Dermis blood vessel endothelial cell (primary cell): Measurements from ENCODE around the gene AMPD2. TPM values are rescaled to one million over a fixed set of nuclear protein-coding genes. Genes with fewer than 3 reads are reported as not detected.

Experiments
- DNase-seq: peaks from one replicate; pipeline ENCODE4 v3.0.0; 2010
- total RNA-seq: library from RNA; depleted of rRNA; stranded (reverse); fragments of >200 nt; gene quantifications from 2 replicates; pipeline ENCODE4 v1.2.3, GENCODE V29; 2014

The AMPD2 gene
- total RNA-seq, 1 donor from 2014 or later: 32.0 TPM

GRCh38 chr1:109617291-109617801 lies 2.3 kb upstream of the AMPD2 start:
- DNase-seq: peak; percentile 96

- DNase-seq: no peak
Measured at GRCh38 chr1:109618661-109619575, 719 bp upstream of the AMPD2 start.

- peak; percentile 58 for DNase-seq
Measured at GRCh38 chr1:109620401-109620791, 759 bp downstream of the AMPD2 start.

- peak; percentile 96 for DNase-seq
Measured at GRCh38 chr1:109620841-109621286, 1.2 kb downstream of the AMPD2 start.

GRCh38 chr1:109621379-109622136 lies 1.9 kb downstream of the AMPD2 start:
- peak; percentile 28 for DNase-seq

GRCh38 chr1:109622137-109622892 lies 2.7 kb downstream of the AMPD2 start:
- no peak for DNase-seq

- no peak for DNase-seq
Measured at GRCh38 chr1:109622895-109623294, 3.3 kb downstream of the AMPD2 start.

GRCh38 chr1:109623601-109624161 lies 4.0 kb downstream of the AMPD2 start:
- no peak for DNase-seq

GRCh38 chr1:109624201-109625010 lies 4.8 kb downstream of the AMPD2 start:
- no peak for DNase-seq

- DNase-seq: no peak
Measured at GRCh38 chr1:109625176-109625575, 5.5 kb downstream of the AMPD2 start.

- DNase-seq: no peak
Measured at GRCh38 chr1:109625601-109626560, 6.2 kb downstream of the AMPD2 start.

GRCh38 chr1:109626682-109627408 lies 7.2 kb downstream of the AMPD2 start:
- DNase-seq: no peak

- DNase-seq: no peak
Measured at GRCh38 chr1:109627692-109628399, 8.2 kb downstream of the AMPD2 start.

- DNase-seq: no peak
Measured at GRCh38 chr1:109628540-109629321, 9.1 kb downstream of the AMPD2 start.

- no peak for DNase-seq
Measured at GRCh38 chr1:109629372-109630030, 9.9 kb downstream of the AMPD2 start.

- DNase-seq: peak; percentile 46
Measured at GRCh38 chr1:109630081-109630897, 10.7 kb downstream of the AMPD2 start.
